ENCODE results near the gene PTPN5.

Gene PTPN5

GRCh38 chr11:18704698-18705097 is 86.9 kb downstream of the PTPN5 start:
- Histone ChIP-seq H3K9ac (ENCODE audit: low read length) (no peak overlapping the region), H3K9me2 (replicated peaks; ENCODE audit: insufficient read depth, low read length) (no peaks in the 10 kb centered on the region), H3F3A (ENCODE audit: insufficient read depth, low read length) (no peaks in the 10 kb centered on the region), H3K79me2 (ENCODE audit: low read length) (no peaks in the 10 kb centered on the region), H3K4me3 (ENCODE audit: low read length) (no peak overlapping the region), H2AFZ (ENCODE audit: low read length) (no peak overlapping the region), H3K9me3 (replicated peaks; ENCODE audit: insufficient read depth, low read length) (no peaks in the 10 kb centered on the region), H4K20me1 (ENCODE audit: insufficient read depth, low read length) (no peaks in the 10 kb centered on the region), H3K27ac (ENCODE audit: low read length) (no peak overlapping the region), H3K36me3 (replicated peaks; ENCODE audit: insufficient read depth, low read length) (no peaks in the 10 kb centered on the region), H3K4me2 (ENCODE audit: low read depth, low read length) (no peak overlapping the region), H3K27me3 (replicated peaks; ENCODE audit: insufficient read depth, low read length) (peaks cover 20% of the 10 kb centered on the region), H3K4me1 (ENCODE audit: low read length) (no peaks in the 10 kb centered on the region)
- DNase-seq, result no peak
- TF ChIP-seq EZH2 (optimal IDR thresholded peaks at IDR 0.05; ENCODE audit: low read depth, low read length), result no peak
- TF ChIP-seq CTCF (IDR thresholded peaks at IDR 0.05; ENCODE audit: low read length), result no peak
- TF ChIP-seq EZH2phosphoT487 (IDR thresholded peaks at IDR 0.05; ENCODE audit: low read length), result no peak

- TF ChIP-seq CTCF (IDR thresholded peaks at IDR 0.05; ENCODE audit: low read length), result no peak
- TF ChIP-seq EZH2phosphoT487 (IDR thresholded peaks at IDR 0.05; ENCODE audit: low read length), result no peak
- TF ChIP-seq EZH2 (optimal IDR thresholded peaks at IDR 0.05; ENCODE audit: low read depth, low read length), result no peak
- Histone ChIP-seq H2AFZ (ENCODE audit: low read length) (no peak overlapping the region), H3F3A (ENCODE audit: insufficient read depth, low read length) (no peaks in the 10 kb centered on the region), H3K27me3 (replicated peaks; ENCODE audit: insufficient read depth, low read length) (peaks cover 24% of the 10 kb centered on the region), H3K9ac (ENCODE audit: low read length) (no peak overlapping the region), H4K20me1 (ENCODE audit: insufficient read depth, low read length) (no peaks in the 10 kb centered on the region), H3K79me2 (ENCODE audit: low read length) (no peaks in the 10 kb centered on the region), H3K9me2 (replicated peaks; ENCODE audit: insufficient read depth, low read length) (no peaks in the 10 kb centered on the region), H3K4me3 (ENCODE audit: low read length) (no peak overlapping the region), H3K27ac (ENCODE audit: low read length) (no peak overlapping the region), H3K9me3 (replicated peaks; ENCODE audit: insufficient read depth, low read length) (no peaks in the 10 kb centered on the region), H3K4me2 (ENCODE audit: low read depth, low read length) (no peak overlapping the region), H3K36me3 (replicated peaks; ENCODE audit: insufficient read depth, low read length) (no peaks in the 10 kb centered on the region), H3K4me1 (ENCODE audit: low read length) (no peaks in the 10 kb centered on the region)
- DNase-seq, result no peak
Measured at GRCh38 chr11:18704045-18704645, 87.5 kb downstream of the PTPN5 start.

GRCh38 chr11:18703001-18703763 is 88.4 kb downstream of the PTPN5 start:
- H3K9ac ChIP-seq (ENCODE audit: low read length), result no peak overlapping the region
- no peak for DNase-seq
- H3K36me3 ChIP-seq (replicated peaks; ENCODE audit: insufficient read depth, low read length), result no peaks in the 10 kb centered on the region
- H3K79me2 ChIP-seq (ENCODE audit: low read length), result no peaks in the 10 kb centered on the region
- H3K9me2 ChIP-seq (replicated peaks; ENCODE audit: insufficient read depth, low read length), result no peaks in the 10 kb centered on the region
- no peak overlapping the region for H3K27ac ChIP-seq (ENCODE audit: low read length)
- no peak overlapping the region for H3K4me3 ChIP-seq (ENCODE audit: low read length)
- H4K20me1 ChIP-seq (ENCODE audit: insufficient read depth, low read length), result no peaks in the 10 kb centered on the region
- no peaks in the 10 kb centered on the region for H3F3A ChIP-seq (ENCODE audit: insufficient read depth, low read length)
- no peaks in the 10 kb centered on the region for H3K4me1 ChIP-seq (ENCODE audit: low read length)
- TF ChIP-seq CTCF (IDR thresholded peaks at IDR 0.05; ENCODE audit: low read length) (no peak), EZH2phosphoT487 (IDR thresholded peaks at IDR 0.05; ENCODE audit: low read length) (no peak), EZH2 (optimal IDR thresholded peaks at IDR 0.05; ENCODE audit: low read depth, low read length) (no peak)
- no peak overlapping the region for H2AFZ ChIP-seq (ENCODE audit: low read length)
- H3K4me2 ChIP-seq (ENCODE audit: low read depth, low read length), result no peak overlapping the region
- H3K27me3 ChIP-seq (replicated peaks; ENCODE audit: insufficient read depth, low read length), result peaks cover 24% of the 10 kb centered on the region
- H3K9me3 ChIP-seq (replicated peaks; ENCODE audit: insufficient read depth, low read length), result no peaks in the 10 kb centered on the region
